HepG2 (cell line): ENCODE data around the gene MEIG1. TPM values are rescaled to one million over a fixed set of nuclear protein-coding genes. Genes with fewer than 3 reads are reported as not detected.

ENCODE experiments used
- BCLAF1 ChIP-seq: fragments of 450-650 bp; IDR thresholded peaks from 2 replicates; pipeline ENCODE4 v1.6.1; 2017; ENCODE audit warnings: mild to moderate bottlenecking
- BHLHE40 ChIP-seq: IDR thresholded peaks from 2 replicates; pipeline ENCODE4 v1.6.1; 2011; ENCODE audit warnings: low read length, improper control_type of control experiment
- CBFB ChIP-seq: sonication (generic); formaldehyde crosslinking; IDR thresholded peaks from 2 replicates; pipeline ENCODE4 v1.4.0; 2020; ENCODE audit warnings: missing genetic modification reagents
- E2F5 ChIP-seq: sonication (generic); formaldehyde crosslinking; conservative IDR thresholded peaks from 2 replicates; pipeline ENCODE4 v1.4.0; 2020; ENCODE audit warnings: missing genetic modification reagents
- HDAC2 ChIP-seq: sonication (generic); formaldehyde crosslinking; IDR thresholded peaks from 2 replicates; pipeline ENCODE4 v1.4.0; 2020; ENCODE audit warnings: missing genetic modification reagents
- HOXA9 ChIP-seq: sonication (generic); formaldehyde crosslinking; IDR thresholded peaks from 2 replicates; pipeline ENCODE4 v1.8.1; 2022; ENCODE audit warnings: missing genetic modification reagents, mild to moderate bottlenecking, moderate library complexity, borderline replicate concordance
- MEIS2 ChIP-seq: sonication (generic); formaldehyde crosslinking; IDR thresholded peaks from 2 replicates; pipeline ENCODE4 v1.9.0; 2021; ENCODE audit warnings: mild to moderate bottlenecking, missing genetic modification reagents
- PAX8 ChIP-seq: sonication (generic); formaldehyde crosslinking; IDR thresholded peaks from 2 replicates; pipeline ENCODE4 v1.8.0; 2022; ENCODE audit warnings: mild to moderate bottlenecking, missing genetic modification reagents, borderline replicate concordance
- RFX5 ChIP-seq: IDR thresholded peaks from 2 replicates; pipeline ENCODE4 v1.6.1; 2011; ENCODE audit warnings: low read depth, low read length, improper control_type of control experiment
- SMYD3 ChIP-seq: sonication (generic); formaldehyde crosslinking; IDR thresholded peaks from 2 replicates; pipeline ENCODE4 v1.8.1; 2023; ENCODE audit warnings: mild to moderate bottlenecking, missing genetic modification reagents
- SP5 ChIP-seq: IDR thresholded peaks from 2 replicates; pipeline ENCODE4 v1.6.1; 2016; ENCODE audit warnings: low read depth, borderline replicate concordance
- YEATS4 ChIP-seq: sonication (generic); formaldehyde crosslinking; IDR thresholded peaks from 2 replicates; pipeline ENCODE4 v1.4.0; 2020; ENCODE audit warnings: missing genetic modification reagents, borderline replicate concordance
- ZFP90 ChIP-seq: sonication (generic); formaldehyde crosslinking; IDR thresholded peaks from 2 replicates; pipeline ENCODE4 v1.8.0; 2022; ENCODE audit warnings: missing genetic modification reagents, mild to moderate bottlenecking, inconsistent platforms, borderline replicate concordance
- ZNF225 ChIP-seq: sonication (generic); formaldehyde crosslinking; IDR thresholded peaks from 2 replicates; pipeline ENCODE4 v1.4.0; 2020; ENCODE audit warnings: mild to moderate bottlenecking, missing genetic modification reagents
- ZNF275 ChIP-seq: sonication (generic); formaldehyde crosslinking; IDR thresholded peaks from 2 replicates; pipeline ENCODE4 v1.8.0; 2022; ENCODE audit warnings: missing genetic modification reagents, mild to moderate bottlenecking, inconsistent platforms, borderline replicate concordance
- ZNF510 ChIP-seq: sonication (generic); formaldehyde crosslinking; IDR thresholded peaks from 2 replicates; pipeline ENCODE4 v1.4.0; 2020; ENCODE audit warnings: low read depth, mild to moderate bottlenecking, missing genetic modification reagents
- ZNF598 ChIP-seq: sonication (generic); formaldehyde crosslinking; IDR thresholded peaks from 2 replicates; pipeline ENCODE4 v1.5.1; 2020; ENCODE audit warnings: mild to moderate bottlenecking, missing genetic modification reagents, borderline replicate concordance
- ZNF674 ChIP-seq: sonication (generic); formaldehyde crosslinking; IDR thresholded peaks from 2 replicates; pipeline ENCODE4 v1.5.0; 2020; ENCODE audit warnings: low read depth, mild to moderate bottlenecking, missing genetic modification reagents
- ZNF790 ChIP-seq: sonication (generic); formaldehyde crosslinking; IDR thresholded peaks from 2 replicates; pipeline ENCODE4 v1.8.0; 2022; ENCODE audit warnings: missing genetic modification reagents, mild to moderate bottlenecking, borderline replicate concordance
- polyA plus RNA-seq, 8 experiments: library from polyadenylated mRNA; depleted of rRNA in 3 of 8; stranded (reverse) in 7 of 8; unstranded in 1 of 8; fragments of >200 nt; fragmentation: Illumina TruSeq in 4 of 8; extraction: Trizol in 4 of 8; gene quantifications; 2 replicates each; pipeline versions ENCODE4 v1.2.1 to v1.2.3, GENCODE V29; 2011 to 2016; ENCODE audit warnings: low read depth in 4 of 8, missing spikeins in 1 of 8, mixed read lengths in 1 of 8; ENCODE audit not compliant: insufficient read depth in 1 of 8
- total RNA-seq, 5 experiments: library from RNA; depleted of rRNA; stranded (reverse); fragments of >200 nt; fragmentation: Illumina TruSeq; extraction: Trizol; gene quantifications; 2 replicates each; pipeline ENCODE4 v1.2.3, GENCODE V29; 2016; ENCODE audit warnings: low read depth in 1 of 5
- TF ChIP-seq, protein P1 (sequence below): sonication (generic); formaldehyde crosslinking; IDR thresholded peaks from 2 replicates; pipeline ENCODE4 v1.8.0; 2022; ENCODE audit warnings: low read depth, missing genetic modification reagents
- TF ChIP-seq, protein P2 (sequence below): sonication (generic); formaldehyde crosslinking; IDR thresholded peaks from 2 replicates; pipeline ENCODE4 v1.4.0; 2020; ENCODE audit warnings: missing genetic modification reagents

MEIG1 gene
- total and polyA plus RNA-seq, 2 of the 13 experiments (the other 11 are each of a cell fraction or from before 2014, with no cell fraction given) = not detected

DNA sequence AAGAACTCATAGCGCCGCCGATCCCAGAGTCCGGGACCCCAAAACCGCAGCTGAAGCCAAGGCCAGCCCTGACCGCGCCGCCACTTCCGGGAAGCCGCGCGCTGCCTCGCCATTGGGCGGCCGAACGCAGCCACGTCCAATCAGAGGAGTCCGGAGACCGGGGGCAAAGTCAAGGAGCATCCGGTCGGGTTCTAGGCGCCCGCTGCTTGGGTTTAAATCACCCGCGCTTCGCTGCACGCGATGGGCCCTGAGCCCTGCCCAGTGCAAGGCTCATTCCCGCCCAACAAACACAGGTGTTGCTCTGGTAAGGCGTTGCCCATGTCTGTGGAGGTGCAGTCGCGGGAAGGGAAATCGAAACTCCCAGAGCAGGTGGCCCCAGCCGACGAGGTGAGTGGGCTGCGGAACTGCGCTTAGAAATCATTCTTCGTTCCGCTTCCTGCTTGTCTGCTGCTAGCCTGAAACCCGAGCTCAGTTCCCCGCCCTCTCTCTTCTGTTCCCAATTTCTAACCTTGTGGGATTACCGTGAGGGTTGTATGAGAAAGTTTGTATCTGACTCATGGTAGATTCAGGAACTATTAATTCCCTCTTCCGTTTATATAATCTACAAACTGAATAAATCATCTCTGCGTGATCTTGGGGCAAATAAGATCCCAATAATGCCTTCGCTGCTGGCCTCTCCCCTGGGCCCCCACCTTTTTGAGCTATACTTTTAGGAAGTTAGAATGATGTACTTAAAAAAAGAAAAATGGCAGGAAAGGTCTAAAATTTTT, 5.0 kb upstream of the MEIG1 start, which contains the start of gene DCLRE1C (continued):
- TF ChIP-seq, protein P1, sequence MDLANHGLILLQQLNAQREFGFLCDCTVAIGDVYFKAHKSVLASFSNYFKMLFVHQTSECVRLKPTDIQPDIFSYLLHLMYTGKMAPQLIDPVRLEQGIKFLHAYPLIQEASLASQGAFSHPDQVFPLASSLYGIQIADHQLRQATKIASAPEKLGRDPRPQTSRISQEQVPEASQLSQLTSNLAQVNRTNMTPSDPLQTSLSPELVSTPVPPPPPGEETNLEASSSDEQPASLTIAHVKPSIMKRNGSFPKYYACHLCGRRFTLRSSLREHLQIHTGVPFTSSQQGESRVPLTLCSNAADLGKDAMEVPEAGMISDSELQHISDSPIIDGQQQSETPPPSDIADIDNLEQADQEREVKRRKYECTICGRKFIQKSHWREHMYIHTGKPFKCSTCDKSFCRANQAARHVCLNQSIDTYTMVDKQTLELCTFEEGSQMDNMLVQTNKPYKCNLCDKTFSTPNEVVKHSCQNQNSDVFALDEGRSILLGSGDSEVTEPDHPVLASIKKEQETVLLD (CRISPR knock-in tag) = peak; percentile 90; the same call in 1 of the 2 replicates
- TF ChIP-seq ZNF225 (CRISPR knock-in tag) (peak; percentile 95; the same call in 1 of the 2 replicates), BHLHE40 (peak; percentile 79), CBFB (CRISPR knock-in tag) (peak; percentile 68; the same call in 1 of the 2 replicates), BCLAF1 (no peak), ZNF275 (CRISPR knock-in tag) (peak; percentile 83; the same call in 1 of the 2 replicates), HDAC2 (CRISPR knock-in tag) (peak; percentile 71), SMYD3 (peak; percentile 99), YEATS4 (peak; percentile 97), ZFP90 (peak; percentile 77; the same call in 1 of the 2 replicates), RFX5 (peak; percentile 58; the same call in 1 of the 2 replicates), ZNF598 (CRISPR knock-in tag) (peak; percentile 64; the same call in 1 of the 2 replicates), ZNF674 (no peak), HOXA9 (peak; percentile 97), SP5 (CRISPR knock-in tag) (peak; percentile 90), PAX8 (CRISPR knock-in tag) (no peak; the same call in 1 of the 2 replicates), MEIS2 (peak; percentile 79), ZNF510 (CRISPR knock-in tag) (peak; percentile 97), ZNF790 (CRISPR knock-in tag) (no peak), E2F5 (CRISPR knock-in tag) (peak; percentile 97)
- TF ChIP-seq, protein P2, sequence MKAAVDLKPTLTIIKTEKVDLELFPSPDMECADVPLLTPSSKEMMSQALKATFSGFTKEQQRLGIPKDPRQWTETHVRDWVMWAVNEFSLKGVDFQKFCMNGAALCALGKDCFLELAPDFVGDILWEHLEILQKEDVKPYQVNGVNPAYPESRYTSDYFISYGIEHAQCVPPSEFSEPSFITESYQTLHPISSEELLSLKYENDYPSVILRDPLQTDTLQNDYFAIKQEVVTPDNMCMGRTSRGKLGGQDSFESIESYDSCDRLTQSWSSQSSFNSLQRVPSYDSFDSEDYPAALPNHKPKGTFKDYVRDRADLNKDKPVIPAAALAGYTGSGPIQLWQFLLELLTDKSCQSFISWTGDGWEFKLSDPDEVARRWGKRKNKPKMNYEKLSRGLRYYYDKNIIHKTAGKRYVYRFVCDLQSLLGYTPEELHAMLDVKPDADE (CRISPR knock-in tag) = no peak
